RWPE2 (cell line): Measurements from ENCODE around the gene MEIS1.

Experiments used
- ATAC-seq: fragments of 200-7000 bp; cut with Tn5 transposase; 3 replicates; pipeline ENCODE4 v1.9.1; 2021; ENCODE audit warnings: low read depth
- DNase-seq: peaks from one replicate; pipeline ENCODE4 v3.0.0-alpha.2; 2020; ENCODE audit warnings: low spot score
- H3K27ac ChIP-seq: fragments of 450-650 bp; 2 replicates; pipeline ENCODE4 v1.5.1; 2017; ENCODE audit warnings: mild to moderate bottlenecking; ENCODE audit not compliant: poor library complexity, severe bottlenecking
- H3K27me3 ChIP-seq: fragments of 250-450 bp; sonication (Bioruptor Pico); 2 replicates; pipeline ENCODE4 v1.5.1; 2021; ENCODE audit warnings: mild to moderate bottlenecking, moderate library complexity; ENCODE audit not compliant: insufficient read depth, poor library complexity, severe bottlenecking
- H3K36me3 ChIP-seq: fragments of 250-450 bp; sonication (Bioruptor Pico); 2 replicates; pipeline ENCODE4 v1.5.1; 2020; ENCODE audit warnings: low read depth, mild to moderate bottlenecking, moderate library complexity
- H3K4me1 ChIP-seq: fragments of 250-450 bp; sonication (Bioruptor Pico); 2 replicates; pipeline ENCODE4 v1.5.1; 2021; ENCODE audit warnings: mild to moderate bottlenecking, moderate library complexity; ENCODE audit not compliant: insufficient read depth, poor library complexity, severe bottlenecking
- H3K4me3 ChIP-seq: fragments of 250-450 bp; sonication (Bioruptor Pico); 2 replicates; pipeline ENCODE4 v1.5.1; 2021; ENCODE audit warnings: mild to moderate bottlenecking, moderate library complexity; ENCODE audit not compliant: severe bottlenecking
- H3K9me3 ChIP-seq: fragments of 250-450 bp; sonication (Bioruptor Pico); 2 replicates; pipeline ENCODE4 v1.5.1; 2021; ENCODE audit warnings: mild to moderate bottlenecking, moderate library complexity; ENCODE audit not compliant: severe bottlenecking
- TF ChIP-seq, protein P1 (sequence below): fragments of 450-650 bp; IDR thresholded peaks from one replicate; pipeline ENCODE4 v1.5.1; 2017; ENCODE audit warnings: mild to moderate bottlenecking, moderate library complexity; ENCODE audit not compliant: poor library complexity, severe bottlenecking

MEIS1 gene

DNA sequence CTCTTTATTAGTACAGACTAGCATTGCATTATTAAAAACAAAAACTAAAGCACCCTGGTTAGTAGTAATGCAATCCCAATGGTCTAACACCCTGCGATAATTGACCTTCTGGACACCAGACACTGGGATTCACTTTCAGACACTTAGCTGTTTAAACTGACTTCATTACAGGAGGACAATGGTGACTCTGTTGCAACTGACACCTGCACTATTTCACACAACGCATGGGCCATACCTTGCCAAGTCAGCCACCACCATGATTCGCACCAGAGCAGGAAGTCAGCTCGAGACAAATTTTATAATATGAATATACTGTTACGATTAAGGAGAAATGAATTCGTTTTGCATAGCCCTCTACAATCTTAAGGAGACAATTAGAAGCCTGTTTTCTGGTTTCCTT is 150.7 kb downstream of the MEIS1 start:
- Histone ChIP-seq H3K27me3 (peaks cover 17% of the 10 kb centered on the region), H3K9me3 (no peaks in the 10 kb centered on the region), H3K4me3 (no peak overlapping the region), H3K27ac (no peak overlapping the region), H3K36me3 (no peaks in the 10 kb centered on the region), H3K4me1 (peaks cover 6% of the 10 kb centered on the region)
- ATAC-seq (no peak), DNase-seq (no peak)
- TF ChIP-seq, protein P1, sequence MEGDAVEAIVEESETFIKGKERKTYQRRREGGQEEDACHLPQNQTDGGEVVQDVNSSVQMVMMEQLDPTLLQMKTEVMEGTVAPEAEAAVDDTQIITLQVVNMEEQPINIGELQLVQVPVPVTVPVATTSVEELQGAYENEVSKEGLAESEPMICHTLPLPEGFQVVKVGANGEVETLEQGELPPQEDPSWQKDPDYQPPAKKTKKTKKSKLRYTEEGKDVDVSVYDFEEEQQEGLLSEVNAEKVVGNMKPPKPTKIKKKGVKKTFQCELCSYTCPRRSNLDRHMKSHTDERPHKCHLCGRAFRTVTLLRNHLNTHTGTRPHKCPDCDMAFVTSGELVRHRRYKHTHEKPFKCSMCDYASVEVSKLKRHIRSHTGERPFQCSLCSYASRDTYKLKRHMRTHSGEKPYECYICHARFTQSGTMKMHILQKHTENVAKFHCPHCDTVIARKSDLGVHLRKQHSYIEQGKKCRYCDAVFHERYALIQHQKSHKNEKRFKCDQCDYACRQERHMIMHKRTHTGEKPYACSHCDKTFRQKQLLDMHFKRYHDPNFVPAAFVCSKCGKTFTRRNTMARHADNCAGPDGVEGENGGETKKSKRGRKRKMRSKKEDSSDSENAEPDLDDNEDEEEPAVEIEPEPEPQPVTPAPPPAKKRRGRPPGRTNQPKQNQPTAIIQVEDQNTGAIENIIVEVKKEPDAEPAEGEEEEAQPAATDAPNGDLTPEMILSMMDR, result no peak

DNA sequence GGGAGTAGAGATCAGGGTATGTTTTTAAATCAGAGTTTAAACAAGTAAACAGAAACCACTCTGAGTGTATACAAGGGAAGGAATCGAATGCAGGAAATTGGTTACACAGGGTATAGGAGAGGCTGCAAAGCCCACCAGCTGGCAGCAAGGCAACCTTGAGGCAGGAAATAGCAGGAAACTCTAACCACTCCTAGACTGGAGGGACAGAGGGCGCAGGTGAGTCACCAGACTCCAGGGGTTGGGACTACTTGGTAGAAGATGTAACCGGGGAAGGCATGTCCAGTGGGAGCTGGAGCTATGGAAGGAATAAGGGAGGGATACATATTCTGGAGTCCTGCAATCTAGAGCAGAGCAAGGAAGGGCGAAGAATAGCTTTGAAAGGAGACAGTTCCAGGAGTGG is 152.3 kb downstream of the MEIS1 start:
- H3K4me1 ChIP-seq, result no peaks in the 10 kb centered on the region
- no peaks in the 10 kb centered on the region for H3K36me3 ChIP-seq
- no peaks in the 10 kb centered on the region for H3K9me3 ChIP-seq
- DNase-seq (no peak), ATAC-seq (peak; percentile 35; the same call in 1 of the 3 replicates)
- no peak overlapping the region for H3K27ac ChIP-seq
- H3K27me3 ChIP-seq, result peaks cover 3% of the 10 kb centered on the region
- TF ChIP-seq, protein P1, result peak; percentile 21
- no peak overlapping the region for H3K4me3 ChIP-seq

DNA sequence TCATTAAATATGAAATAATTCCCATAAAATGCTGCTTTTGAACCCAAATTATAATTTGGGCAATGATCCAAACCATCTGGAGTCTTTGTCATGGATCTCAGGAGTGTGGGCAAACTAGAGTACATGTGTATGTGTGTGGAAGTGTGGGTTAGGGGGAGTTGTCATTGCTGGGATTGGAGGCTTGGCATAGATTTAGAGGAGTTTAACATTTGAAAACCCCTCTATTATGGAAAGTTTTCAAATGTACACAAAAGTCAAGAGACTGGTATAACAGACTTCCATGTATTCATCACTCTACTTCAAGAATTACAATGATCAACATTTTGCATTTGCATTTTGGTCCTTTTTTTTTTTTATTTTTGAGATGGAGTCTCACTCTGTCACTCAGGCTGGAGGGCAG is 159.1 kb downstream of the MEIS1 start:
- ATAC-seq (no peak), DNase-seq (no peak)
- H3K9me3 ChIP-seq, result no peaks in the 10 kb centered on the region
- no peaks in the 10 kb centered on the region for H3K4me1 ChIP-seq
- no peak overlapping the region for H3K27ac ChIP-seq
- H3K4me3 ChIP-seq, result no peak overlapping the region
- H3K27me3 ChIP-seq, result no peaks in the 10 kb centered on the region
- TF ChIP-seq, protein P1, result no peak
- H3K36me3 ChIP-seq, result no peaks in the 10 kb centered on the region

DNA sequence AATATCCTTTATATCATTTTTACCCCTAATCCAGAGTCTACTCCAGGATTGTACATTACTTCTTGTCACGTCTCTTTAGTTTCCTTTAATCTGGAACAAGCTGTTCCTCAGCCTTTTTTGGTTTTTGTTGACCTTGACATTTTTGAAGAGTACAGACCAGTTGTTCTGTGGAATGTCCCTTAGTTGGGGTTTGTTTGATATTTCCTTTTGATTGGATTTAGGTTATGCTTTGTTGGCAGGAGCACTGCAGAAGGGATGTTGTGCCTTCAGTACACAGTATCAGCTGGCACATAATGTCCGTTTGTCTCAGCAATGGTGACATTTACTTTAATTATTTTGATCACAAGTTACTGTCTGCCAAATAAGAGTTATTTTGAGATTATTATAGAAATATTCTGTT is 160.6 kb downstream of the MEIS1 start:
- Histone ChIP-seq H3K27ac (no peak overlapping the region), H3K27me3 (no peaks in the 10 kb centered on the region), H3K9me3 (no peaks in the 10 kb centered on the region), H3K4me3 (no peak overlapping the region), H3K36me3 (no peaks in the 10 kb centered on the region), H3K4me1 (no peaks in the 10 kb centered on the region)
- no peak for DNase-seq
- TF ChIP-seq, protein P1, result no peak
- ATAC-seq, result no peak

DNA sequence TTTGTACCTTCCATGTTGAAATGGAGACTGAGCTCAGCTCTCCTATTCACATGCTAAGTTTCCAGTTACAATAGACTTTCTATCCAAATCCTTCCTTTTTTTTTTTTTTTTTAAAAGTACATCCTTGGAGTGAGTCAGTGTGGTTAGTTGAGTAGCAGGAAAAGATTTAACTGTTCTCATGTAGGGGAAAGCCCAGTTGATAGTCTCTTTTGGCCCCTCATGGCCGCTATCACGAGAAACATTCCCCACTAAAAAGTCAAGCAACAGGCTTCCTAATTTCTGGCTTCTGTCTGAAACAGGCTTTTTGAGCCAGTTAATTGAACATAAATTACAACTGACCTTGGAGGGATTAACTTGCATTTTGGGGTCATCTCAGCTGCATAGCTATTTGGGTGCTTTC is 161.3 kb downstream of the MEIS1 start:
- Histone ChIP-seq H3K9me3 (no peaks in the 10 kb centered on the region), H3K4me3 (no peak overlapping the region), H3K4me1 (no peaks in the 10 kb centered on the region), H3K27me3 (no peaks in the 10 kb centered on the region), H3K27ac (no peak overlapping the region), H3K36me3 (no peaks in the 10 kb centered on the region)
- DNase-seq, result no peak
- TF ChIP-seq, protein P1, result no peak
- ATAC-seq, result no peak
